Left lung (tissue), 10 donors: ENCODE measurements around the gene CDC42BPA. TPM values are rescaled to one million over a fixed set of nuclear protein-coding genes. Genes with fewer than 3 reads are reported as not detected.

Experiments used
- ATAC-seq: fragments of 200-7000 bp; cut with Tn5 transposase; one replicate; pipeline ENCODE4 v1.9.1; 2020; ENCODE audit warnings: moderate library complexity
- DNase-seq, 4 donors: peaks; one replicate each; pipeline ENCODE4 v3.0.0-alpha.2; 2013 to 2020
- H3K27ac ChIP-seq, 2 donors: fragments of 200-600 bp; sonication (generic) in 1 of 2; one replicate each; pipeline versions ENCODE4 v1.5.0 to v1.8.0; 2020 to 2021
- H3K27me3 ChIP-seq, 2 donors: fragments of 200-600 bp; sonication (generic) in 1 of 2; one replicate each; pipeline versions ENCODE4 v1.5.0 to v1.8.0; 2020 to 2021
- H3K36me3 ChIP-seq, 2 donors: fragments of 200-600 bp; sonication (generic) in 1 of 2; one replicate each; pipeline versions ENCODE4 v1.5.0 to v1.8.0; 2020 to 2021
- H3K4me1 ChIP-seq, 2 donors: fragments of 200-600 bp; one replicate each; pipeline ENCODE4 v1.8.0; 2021
- H3K4me3 ChIP-seq, 2 donors: fragments of 200-600 bp; sonication (generic) in 1 of 2; one replicate each; pipeline versions ENCODE4 v1.5.0 to v1.8.0; 2020 to 2021; ENCODE audit warnings: mild to moderate bottlenecking in 1 of 2
- H3K9me3 ChIP-seq, 2 donors: fragments of 200-600 bp; sonication (generic) in 1 of 2; one replicate each; pipeline versions ENCODE4 v1.5.0 to v1.8.0; 2020 to 2021
- intact Hi-C, 2 donors: fragments of 100-400 bp; cut with DNase I; formaldehyde crosslinking; loops; one replicate each; pipeline versions ENCODE4 v1.11.2 to v1.14.2; 2022
- polyA plus RNA-seq, 6 donors: library from polyadenylated mRNA; unstranded; fragments of 120-200 nt; gene quantifications; one replicate each; pipeline ENCODE4 v1.2.1, GENCODE V29; 2013; ENCODE audit not compliant: insufficient read length in 6 of 6
- total RNA-seq, 2 donors: library from RNA; stranded (reverse); fragmentation: NEBNext Ultra II Directional; extraction: Animal tissue kit (Norgen Biotek cat#: 25700); gene quantifications; one replicate each; pipeline ENCODE4 v1.2.1, GENCODE V29; 2021
- TF ChIP-seq, protein P1 (sequence below), 2 donors: fragments of 200-600 bp; sonication (generic) in 1 of 2; IDR thresholded peaks; one replicate each; pipeline versions ENCODE4 v1.5.0 to v1.8.0; 2021; ENCODE audit warnings: antibody characterized with exemption in 2 of 2
- donor health status: DM: no; HTN: yes; CAD: no.
- donor health status: DM: no; HTN: no; CAD: no.

Gene CDC42BPA
- total and polyA plus RNA-seq, 8 donors: 35.8 to 49.0 (median 43.4) TPM

DNA sequence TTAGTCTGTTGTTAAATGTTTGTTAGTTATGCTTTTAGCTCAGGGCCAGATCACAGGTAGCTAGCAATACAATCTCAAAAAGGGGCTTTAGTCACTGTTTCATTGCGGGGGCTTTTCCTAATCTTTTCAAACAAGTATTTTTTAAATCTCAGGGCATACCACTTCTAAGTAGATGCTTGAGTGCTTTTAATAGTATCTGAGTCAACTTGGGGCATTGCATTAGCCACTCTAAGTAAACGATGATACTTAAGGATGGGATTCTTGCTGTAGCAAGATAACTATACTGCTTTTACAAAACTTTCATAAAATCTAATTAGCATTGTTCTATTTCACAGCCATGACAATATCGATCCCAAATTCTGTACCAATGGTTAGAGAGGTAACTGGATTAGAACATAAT is 11.6 kb downstream of the CDC42BPA start:
- ATAC-seq: peak; percentile 26
- TF ChIP-seq, protein P1, sequence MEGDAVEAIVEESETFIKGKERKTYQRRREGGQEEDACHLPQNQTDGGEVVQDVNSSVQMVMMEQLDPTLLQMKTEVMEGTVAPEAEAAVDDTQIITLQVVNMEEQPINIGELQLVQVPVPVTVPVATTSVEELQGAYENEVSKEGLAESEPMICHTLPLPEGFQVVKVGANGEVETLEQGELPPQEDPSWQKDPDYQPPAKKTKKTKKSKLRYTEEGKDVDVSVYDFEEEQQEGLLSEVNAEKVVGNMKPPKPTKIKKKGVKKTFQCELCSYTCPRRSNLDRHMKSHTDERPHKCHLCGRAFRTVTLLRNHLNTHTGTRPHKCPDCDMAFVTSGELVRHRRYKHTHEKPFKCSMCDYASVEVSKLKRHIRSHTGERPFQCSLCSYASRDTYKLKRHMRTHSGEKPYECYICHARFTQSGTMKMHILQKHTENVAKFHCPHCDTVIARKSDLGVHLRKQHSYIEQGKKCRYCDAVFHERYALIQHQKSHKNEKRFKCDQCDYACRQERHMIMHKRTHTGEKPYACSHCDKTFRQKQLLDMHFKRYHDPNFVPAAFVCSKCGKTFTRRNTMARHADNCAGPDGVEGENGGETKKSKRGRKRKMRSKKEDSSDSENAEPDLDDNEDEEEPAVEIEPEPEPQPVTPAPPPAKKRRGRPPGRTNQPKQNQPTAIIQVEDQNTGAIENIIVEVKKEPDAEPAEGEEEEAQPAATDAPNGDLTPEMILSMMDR (IDR thresholded peaks at IDR 0.05): no peak
- intact Hi-C loops: no loop called here
- H3K4me1 ChIP-seq: peaks cover 0 to 7% of the 10 kb centered on the region in 2 donors
- no peak overlapping the region for H3K4me3 ChIP-seq
- H3K36me3 ChIP-seq: no peaks in the 10 kb centered on the region
- no peaks in the 10 kb centered on the region for H3K27me3 ChIP-seq
- H3K27ac ChIP-seq: no peak overlapping the region
- no peaks in the 10 kb centered on the region for H3K9me3 ChIP-seq
- DNase-seq: no peak

DNA sequence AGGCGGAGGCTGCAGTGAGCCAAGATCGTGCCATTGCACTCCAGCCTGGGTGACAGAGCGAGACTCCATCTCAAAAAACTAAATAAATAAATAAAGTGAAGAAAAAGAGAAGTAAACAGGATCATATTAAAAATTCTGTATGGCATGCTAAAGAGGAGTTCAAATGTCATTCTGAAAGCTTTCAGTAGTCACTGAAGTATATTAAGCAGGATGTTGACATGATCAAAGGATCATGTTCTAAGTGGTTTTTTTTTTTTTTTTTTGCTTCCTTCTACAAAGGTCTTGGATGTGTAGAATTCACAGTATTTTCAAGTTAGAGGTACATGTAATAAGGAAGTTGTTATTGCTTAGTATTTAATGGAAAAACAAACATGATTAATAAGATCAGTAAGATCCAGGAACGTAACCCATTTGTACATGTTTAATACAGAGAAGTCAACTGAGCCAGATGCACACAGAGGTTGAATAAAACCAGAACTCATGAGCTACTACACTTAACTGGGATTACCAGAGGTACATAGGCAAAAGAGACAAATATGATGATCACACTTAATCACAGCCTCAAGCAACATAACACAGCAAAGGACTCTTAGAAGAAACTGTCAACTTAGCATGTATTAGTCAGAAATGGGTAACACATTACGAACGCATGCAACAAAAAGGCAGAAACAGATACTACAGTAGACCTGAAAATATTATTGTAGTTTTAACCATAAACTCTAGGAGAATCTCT is 12.2 kb downstream of the CDC42BPA start:
- intact Hi-C loops: no loop called here
- peaks cover 0 to 7% of the 10 kb centered on the region in 2 donors for H3K4me1 ChIP-seq
- H3K36me3 ChIP-seq: no peaks in the 10 kb centered on the region
- H3K27me3 ChIP-seq: no peaks in the 10 kb centered on the region
- TF ChIP-seq, protein P1 (IDR thresholded peaks at IDR 0.05): no peak
- H3K4me3 ChIP-seq: no peak overlapping the region
- ATAC-seq (peak; percentile 39), DNase-seq (no peak)
- no peak overlapping the region for H3K27ac ChIP-seq
- H3K9me3 ChIP-seq: no peaks in the 10 kb centered on the region

DNA sequence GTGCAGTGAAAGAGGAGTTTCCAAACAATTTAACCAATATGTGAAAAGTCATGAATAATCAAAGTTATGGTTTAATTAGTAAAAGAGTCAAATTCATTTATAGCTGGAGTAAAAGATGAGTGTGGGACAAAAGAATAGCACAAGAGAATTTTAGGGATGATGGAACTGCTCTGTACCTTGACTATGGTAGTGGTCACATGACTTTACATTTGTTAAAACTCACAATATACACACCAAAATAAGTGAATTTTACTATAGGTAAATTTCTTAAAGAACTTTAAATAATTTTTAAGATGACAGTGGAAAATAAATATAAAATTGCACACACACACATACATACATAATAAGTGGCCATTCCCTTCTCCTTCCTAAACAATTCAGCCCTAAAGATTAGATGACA is 13.6 kb downstream of the CDC42BPA start:
- TF ChIP-seq, protein P1 (IDR thresholded peaks at IDR 0.05): no peak
- peaks cover 0 to 7% of the 10 kb centered on the region in 2 donors for H3K4me1 ChIP-seq
- H3K36me3 ChIP-seq: no peaks in the 10 kb centered on the region
- no peak overlapping the region for H3K27ac ChIP-seq
- no peaks in the 10 kb centered on the region for H3K27me3 ChIP-seq
- intact Hi-C loops: no loop called here
- no peaks in the 10 kb centered on the region for H3K9me3 ChIP-seq
- ATAC-seq (no peak), DNase-seq (no peak)
- no peak overlapping the region for H3K4me3 ChIP-seq

DNA sequence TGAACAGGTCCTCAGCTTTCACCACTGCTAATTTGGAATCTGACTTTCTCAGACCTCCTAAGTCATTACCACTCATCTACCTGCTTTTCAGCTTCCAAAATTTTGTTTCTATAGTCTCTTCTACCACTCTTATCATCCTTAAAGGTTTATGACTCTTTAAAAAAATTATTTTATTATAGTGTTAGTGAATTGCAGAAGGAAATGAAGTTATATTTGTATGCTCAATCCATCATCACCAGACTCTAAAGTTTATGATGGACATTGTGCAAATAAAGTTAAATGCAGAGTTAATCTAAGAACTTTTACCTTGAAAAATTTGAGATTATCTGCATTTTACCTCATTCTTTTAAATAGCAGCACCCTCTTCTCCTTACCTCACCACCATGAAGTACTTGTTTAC is 14.6 kb downstream of the CDC42BPA start:
- Histone ChIP-seq H3K9me3 (no peaks in the 10 kb centered on the region), H3K27ac (no peak overlapping the region), H3K36me3 (no peaks in the 10 kb centered on the region), H3K4me1 (peaks cover 0 to 15% of the 10 kb centered on the region in 2 donors), H3K4me3 (no peak overlapping the region), H3K27me3 (no peaks in the 10 kb centered on the region)
- intact Hi-C loops: no loop called here
- DNase-seq: no peak
- no peak for ATAC-seq
- TF ChIP-seq, protein P1 (IDR thresholded peaks at IDR 0.05): no peak

DNA sequence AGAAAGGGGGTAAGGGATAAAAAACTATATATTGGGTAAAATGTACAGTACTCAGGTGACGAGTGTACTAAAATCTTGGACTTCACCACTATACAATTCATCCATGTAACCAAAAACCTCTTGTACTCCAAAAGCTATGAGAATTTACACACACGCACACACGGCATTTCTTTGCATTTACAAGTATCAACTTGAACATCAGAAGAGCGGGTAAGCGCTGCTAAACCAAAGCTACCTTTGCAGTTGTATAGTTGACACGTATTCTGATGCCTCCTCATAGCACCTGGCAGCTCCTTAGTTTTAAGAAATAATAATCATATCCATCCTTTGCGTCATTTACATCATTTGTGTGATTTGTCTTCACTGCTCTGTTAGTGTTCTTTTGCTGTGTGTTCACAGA is 17.6 kb downstream of the CDC42BPA start:
- no peak overlapping the region for H3K4me3 ChIP-seq
- H3K9me3 ChIP-seq: no peaks in the 10 kb centered on the region
- peaks cover 0 to 15% of the 10 kb centered on the region in 2 donors for H3K4me1 ChIP-seq
- H3K36me3 ChIP-seq: no peaks in the 10 kb centered on the region
- intact Hi-C loops: no loop called here
- ATAC-seq (no peak), DNase-seq (no peak)
- H3K27me3 ChIP-seq: no peaks in the 10 kb centered on the region
- TF ChIP-seq, protein P1 (IDR thresholded peaks at IDR 0.05): no peak
- no peak overlapping the region for H3K27ac ChIP-seq
